NT2/D1 (cell line): Measurements from ENCODE around the gene ERCC1.

ENCODE experiments used
- DNase-seq: peaks from one replicate; pipeline ENCODE4 v3.0.0-alpha.2; 2011; ENCODE audit warnings: low read depth, low spot score
- H3K27me3 ChIP-seq: 2 replicates; pipeline ENCODE4 v1.6.0; 2011; ENCODE audit warnings: mild to moderate bottlenecking; ENCODE audit not compliant: insufficient read length, insufficient read depth
- H3K36me3 ChIP-seq: 2 replicates; pipeline ENCODE4 v1.6.1; 2011; ENCODE audit warnings: mild to moderate bottlenecking, low read length, mixed read lengths; ENCODE audit not compliant: insufficient read depth, insufficient read length
- H3K4me1 ChIP-seq: 2 replicates; pipeline ENCODE4 v1.5.1; 2011; ENCODE audit not compliant: insufficient read depth, insufficient read length
- H3K4me3 ChIP-seq: 2 replicates; pipeline ENCODE4 v1.5.1; 2011; ENCODE audit warnings: low read depth; ENCODE audit not compliant: insufficient read length
- H3K9ac ChIP-seq: 2 replicates; pipeline ENCODE4 v1.6.0; 2011; ENCODE audit warnings: low read depth; ENCODE audit not compliant: insufficient read length
- H3K9me3 ChIP-seq: 2 replicates; pipeline ENCODE4 v1.5.1; 2011; ENCODE audit warnings: mild to moderate bottlenecking, low read length; ENCODE audit not compliant: insufficient read depth
- SUZ12 ChIP-seq: IDR thresholded peaks from 2 replicates; pipeline ENCODE4 v1.6.1; 2011; ENCODE audit not compliant: insufficient read length, insufficient read depth; ENCODE audit errors: extremely low read depth
- YY1 ChIP-seq: IDR thresholded peaks from 2 replicates; pipeline ENCODE4 v1.6.1; 2011; ENCODE audit not compliant: insufficient read length, insufficient read depth
- ZNF274 ChIP-seq: IDR thresholded peaks from 2 replicates; pipeline ENCODE4 v1.6.1; 2011; ENCODE audit warnings: mild to moderate bottlenecking, low read depth, low read length

The ERCC1 gene

GRCh38 chr19:45445139-45445538, 21.4 kb upstream of the ERCC1 start:
- Histone ChIP-seq H3K9ac (no peak overlapping the region), H3K36me3 (no peaks in the 10 kb centered on the region), H3K27me3 (no peaks in the 10 kb centered on the region), H3K9me3 (no peaks in the 10 kb centered on the region), H3K4me1 (peaks cover 13% of the 10 kb centered on the region), H3K4me3 (no peak overlapping the region)
- DNase-seq: no peak
- no peak for TF ChIP-seq ZNF274

GRCh38 chr19:45444318-45445041, 20.8 kb upstream of the ERCC1 start:
- no peaks in the 10 kb centered on the region for H3K27me3 ChIP-seq
- H3K9ac ChIP-seq: peak overlapping the region; percentile 78
- H3K4me1 ChIP-seq: peaks cover 13% of the 10 kb centered on the region
- no peak for DNase-seq
- H3K36me3 ChIP-seq: no peaks in the 10 kb centered on the region
- no peaks in the 10 kb centered on the region for H3K9me3 ChIP-seq
- peak overlapping the region; percentile 40 for H3K4me3 ChIP-seq
- no peak for TF ChIP-seq YY1
- TF ChIP-seq ZNF274: no peak
- no peak for TF ChIP-seq SUZ12

- H3K36me3 ChIP-seq: no peaks in the 10 kb centered on the region
- H3K27me3 ChIP-seq: no peaks in the 10 kb centered on the region
- H3K9me3 ChIP-seq: no peaks in the 10 kb centered on the region
- H3K9ac ChIP-seq: peak overlapping the region; percentile 82
- H3K4me3 ChIP-seq: peak overlapping the region; percentile 57
- no peak for DNase-seq
- TF ChIP-seq ZNF274: no peak
- peaks cover 13% of the 10 kb centered on the region for H3K4me1 ChIP-seq
These were observed 20.0 kb upstream of the ERCC1 start for GRCh38 chr19:45443462-45444317.

- TF ChIP-seq YY1: no peak
- H3K4me1 ChIP-seq: peaks cover 13% of the 10 kb centered on the region
- H3K9me3 ChIP-seq: no peaks in the 10 kb centered on the region
- no peaks in the 10 kb centered on the region for H3K36me3 ChIP-seq
- H3K27me3 ChIP-seq: no peaks in the 10 kb centered on the region
- H3K9ac ChIP-seq: peak overlapping the region; percentile 66
- H3K4me3 ChIP-seq: peak overlapping the region; percentile 23
- no peak for DNase-seq
These were observed 19.2 kb upstream of the ERCC1 start for GRCh38 chr19:45442778-45443461.

- Histone ChIP-seq H3K9ac (no peak overlapping the region), H3K4me3 (no peak overlapping the region), H3K27me3 (no peaks in the 10 kb centered on the region), H3K4me1 (peaks cover 13% of the 10 kb centered on the region), H3K9me3 (no peaks in the 10 kb centered on the region), H3K36me3 (no peaks in the 10 kb centered on the region)
- TF ChIP-seq YY1 (no peak), SUZ12 (no peak), ZNF274 (no peak)
- no peak for DNase-seq
These were observed 18.7 kb upstream of the ERCC1 start for GRCh38 chr19:45442408-45442777.

DNA sequence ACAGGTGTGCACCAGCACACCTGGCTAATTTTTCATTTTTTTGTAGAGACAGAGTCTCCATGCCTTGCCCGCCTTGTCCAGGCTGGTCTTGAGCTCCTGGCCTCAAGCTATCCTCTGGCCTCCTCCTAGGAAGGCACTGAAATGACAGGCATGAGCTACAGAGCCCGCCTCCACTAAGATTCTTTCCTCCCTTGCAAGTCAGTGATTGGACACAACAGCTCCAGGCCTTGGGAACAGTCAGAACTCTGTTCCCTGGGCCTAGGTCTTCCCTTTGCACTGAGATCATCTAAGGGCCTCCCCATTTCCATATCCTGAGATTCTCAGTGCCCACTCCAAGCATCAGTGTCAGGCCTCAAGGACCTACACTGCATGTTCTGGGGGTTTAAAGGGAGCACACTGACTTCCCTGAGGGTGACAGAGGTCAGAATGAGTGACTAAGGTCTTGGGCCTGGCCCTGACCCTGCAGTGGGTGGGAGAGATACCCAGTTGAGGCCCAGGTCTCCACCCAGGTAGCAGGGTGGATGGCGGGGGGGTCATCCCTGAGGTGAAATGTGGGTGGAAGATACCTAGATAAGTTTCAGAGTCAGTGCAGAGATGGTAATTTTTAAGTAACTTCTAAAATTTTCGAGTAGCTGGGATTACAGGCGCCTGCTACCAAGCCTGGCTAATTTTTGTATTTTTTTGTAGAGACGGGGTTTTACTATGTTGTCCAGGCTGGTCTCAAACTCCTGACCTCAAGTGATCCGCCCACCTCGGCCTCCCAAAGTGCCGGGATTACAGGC, 17.3 kb upstream of the ERCC1 start:
- Histone ChIP-seq H3K4me3 (no peak overlapping the region), H3K9me3 (no peaks in the 10 kb centered on the region), H3K36me3 (no peaks in the 10 kb centered on the region), H3K4me1 (peaks cover 11% of the 10 kb centered on the region), H3K9ac (peak overlapping the region; percentile 57), H3K27me3 (no peaks in the 10 kb centered on the region)
- TF ChIP-seq SUZ12 (no peak), ZNF274 (no peak), YY1 (no peak)
- DNase-seq: no peak

DNA sequence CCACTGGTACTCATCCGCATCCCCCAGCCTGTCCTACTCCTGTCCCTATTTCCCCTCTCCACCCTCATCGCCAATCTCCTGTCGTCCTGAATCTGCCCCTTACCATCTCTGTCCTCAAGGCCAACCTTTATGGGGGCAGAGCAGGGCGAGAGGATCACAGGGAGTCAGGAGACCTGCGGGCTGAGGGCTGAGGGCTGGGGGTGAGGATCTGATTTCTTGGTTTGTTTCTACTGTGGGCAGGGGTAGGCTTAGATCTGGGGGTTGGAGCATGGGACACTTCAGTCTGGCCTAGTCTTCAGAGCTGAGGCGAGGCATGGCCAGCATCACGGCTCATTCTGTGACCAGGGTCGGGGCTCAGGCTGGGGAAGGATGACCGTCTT, 16.5 kb upstream of the ERCC1 start:
- H3K9me3 ChIP-seq: no peaks in the 10 kb centered on the region
- H3K9ac ChIP-seq: peak overlapping the region; percentile 77
- H3K36me3 ChIP-seq: no peaks in the 10 kb centered on the region
- no peak for TF ChIP-seq SUZ12
- no peak for TF ChIP-seq ZNF274
- no peak for TF ChIP-seq YY1
- peak overlapping the region; percentile 47 for H3K4me3 ChIP-seq
- peaks cover 11% of the 10 kb centered on the region for H3K4me1 ChIP-seq
- DNase-seq: no peak
- H3K27me3 ChIP-seq: no peaks in the 10 kb centered on the region
